GM12878 (cell line): Measurements from ENCODE around the gene SERINC5. TPM values are rescaled to one million over a fixed set of nuclear protein-coding genes. Genes with fewer than 3 reads are reported as not detected.

Experiments
- ATAC-seq: fragments of 200-7000 bp; cut with Tn5 transposase; 3 replicates; pipeline ENCODE4 v1.9.1; 2020; ENCODE audit warnings: mild to moderate bottlenecking, moderate library complexity
- BruUV-seq: library from RNA; stranded (reverse); fragments of 400-500 nt; replicated peaks from 2 replicates; lab custom pipeline; 2021; lab: Mats Ljungman, UMichigan
- CTCF ChIA-PET: fragments of 300-600 bp; sonication (Branson Sonifier 250); formaldehyde crosslinking; extraction: SDS; loops from one replicate; lab custom pipeline; 2021; ENCODE audit warnings: inconsistent platforms; lab: Yijun Ruan, JAX
- POLR2A ChIA-PET: fragments of 350-600 bp; formaldehyde crosslinking; extraction: SDS; loops from one replicate; lab custom pipeline; 2021; ENCODE audit warnings: inconsistent platforms; lab: Charles Lee
- RAD21 ChIA-PET: fragments of 300-600 bp; sonication (Branson Sonifier 250); formaldehyde crosslinking; loops from one replicate; lab custom pipeline; 2023; ENCODE audit warnings: antibody characterized with exemption; ENCODE audit not compliant: unreplicated experiment; lab: Charles Lee
- SMC1A ChIA-PET: fragments of 300-600 bp; sonication (Branson Sonifier 250); formaldehyde crosslinking; loops from one replicate; lab custom pipeline; 2023; ENCODE audit not compliant: unreplicated experiment, uncharacterized antibody; lab: Charles Lee
- DNase-seq: peaks from one replicate; pipeline ENCODE4 v3.0.0-alpha.2; 2011; ENCODE audit warnings: low read depth, low spot score
- FAIRE-seq: peaks from 3 replicates; lab custom pipeline; 2011; peaks lifted over from hg19 to GRCh38; lab: Jason Lieb, UNC
- H2AFZ ChIP-seq: 2 replicates; pipeline ENCODE4 v1.6.0; 2011; ENCODE audit warnings: low read depth, low read length, control low read depth; ENCODE audit not compliant: control insufficient read depth
- H3K27ac ChIP-seq: 2 replicates; pipeline ENCODE4 v1.5.1; 2011; ENCODE audit warnings: control low read depth; ENCODE audit not compliant: control insufficient read depth, insufficient read depth
- H3K27me3 ChIP-seq, 2 experiments: replicated peaks in 1 of 2; 2 replicates each; pipeline versions ENCODE4 v1.6.0 to v1.6.1; 2011; ENCODE audit warnings: low read length in 1 of 2; ENCODE audit not compliant: control insufficient read depth in 2 of 2, insufficient read depth in 2 of 2
- H3K36me3 ChIP-seq, 2 experiments: 2 replicates each; pipeline ENCODE4 v1.5.1; 2011; ENCODE audit warnings: low read length in 1 of 2; ENCODE audit not compliant: control insufficient read depth in 2 of 2, insufficient read depth in 2 of 2
- H3K4me1 ChIP-seq: 2 replicates; pipeline ENCODE4 v1.6.1; 2011; ENCODE audit warnings: mild to moderate bottlenecking, low read length, moderate library complexity, mixed read lengths; ENCODE audit not compliant: control insufficient read depth, insufficient read depth
- H3K4me2 ChIP-seq: 2 replicates; pipeline ENCODE4 v1.6.0; 2011; ENCODE audit warnings: control low read depth; ENCODE audit not compliant: control insufficient read depth, insufficient read depth
- H3K4me3 ChIP-seq: fragments of 200-600 bp; sonication (generic); 2 replicates; pipeline ENCODE4 v1.5.1; 2016
- H3K79me2 ChIP-seq: 2 replicates; pipeline ENCODE4 v1.6.0; 2011; ENCODE audit warnings: low read length; ENCODE audit not compliant: control insufficient read depth, insufficient read depth
- H3K9ac ChIP-seq: 2 replicates; pipeline ENCODE4 v1.8.0; 2011; ENCODE audit warnings: low read length, control low read depth, mixed read lengths; ENCODE audit not compliant: control insufficient read depth, insufficient read depth
- H3K9me3 ChIP-seq: replicated peaks from 3 replicates; pipeline ENCODE4 v1.5.1; 2011; ENCODE audit warnings: mild to moderate bottlenecking, low read length; ENCODE audit not compliant: control insufficient read depth, insufficient read depth
- H4K20me1 ChIP-seq: 2 replicates; pipeline ENCODE4 v1.6.0; 2011; ENCODE audit not compliant: control insufficient read depth, insufficient read depth
- ATF3 ChIP-seq: IDR thresholded peaks from 2 replicates; pipeline ENCODE4 v1.6.1; 2011; ENCODE audit warnings: low read depth, mild to moderate bottlenecking, low read length, moderate library complexity, borderline replicate concordance; ENCODE audit errors: extremely low read depth
- KDM1A ChIP-seq: fragments of 200-600 bp; sonication (generic); IDR thresholded peaks from 2 replicates; pipeline ENCODE4 v1.6.1; 2016; ENCODE audit warnings: borderline replicate concordance
- POU2F2 ChIP-seq: IDR thresholded peaks from 3 replicates; pipeline ENCODE4 v1.6.1; 2011; ENCODE audit warnings: low read depth, mild to moderate bottlenecking, low read length, borderline replicate concordance
- PRDM15 ChIP-seq: fragments of 450-650 bp; formaldehyde crosslinking; IDR thresholded peaks from 2 replicates; pipeline ENCODE4 v1.4.0; 2020; ENCODE audit warnings: mild to moderate bottlenecking, moderate library complexity
- SMAD1 ChIP-seq: fragments of 450-650 bp; IDR thresholded peaks from 2 replicates; pipeline ENCODE4 v1.6.1; 2018; ENCODE audit warnings: mild to moderate bottlenecking, low read depth; ENCODE audit not compliant: partially characterized antibody
- SMC3 ChIP-seq: IDR thresholded peaks from 2 replicates; pipeline ENCODE4 v1.6.1; 2011; ENCODE audit warnings: low read length, improper control_type of control experiment, borderline replicate concordance
- STAT3 ChIP-seq: IDR thresholded peaks from 2 replicates; pipeline ENCODE4 v1.6.1; 2011; ENCODE audit warnings: low read depth, low read length, improper control_type of control experiment
- WGBS: methylation state at CpG from one replicate; pipeline ENCODE4 v1.1.6; 2016; ENCODE audit warnings: low lambda C conversion rate; ENCODE audit not compliant: insufficient replicate concordance, insufficient coverage; ENCODE audit errors: missing lambda C conversion rate; 5-methylcytosine and 5-hydroxymethylcytosine counted together
- in situ Hi-C: fragments of 300-500 bp; cut with MboI; formaldehyde crosslinking; loops from 9 replicates; pipeline ENCODE4 v1.14.3; 2018; ENCODE audit warnings: mixed read lengths
- intact Hi-C: fragments of 100-400 bp; cut with micrococcal nuclease; formaldehyde crosslinking; loops from one replicate; pipeline ENCODE4 v1.14.2; 2022; ENCODE audit not compliant: unreplicated experiment
- polyA plus RNA-seq, 11 experiments: library from polyadenylated mRNA; depleted of rRNA in 4 of 11; unstranded in 6 of 11; stranded (reverse) in 5 of 11; fragments of >200 nt; fragmentation: Nextera tagmentation in 4 of 11; fragmentation: Illumina TruSeq in 1 of 11; extraction: Ambion mirVana in 4 of 11; extraction: Trizol in 1 of 11; gene quantifications; 1 replicate in 1 of 11; 2 replicates in 10 of 11; pipeline versions ENCODE4 v1.2.1 to v1.2.3, GENCODE V29; 2011 to 2016; ENCODE audit warnings: inconsistent platforms in 2 of 11, missing spikeins in 2 of 11, low read depth in 1 of 11
- total RNA-seq, 4 experiments: library from RNA; depleted of rRNA in 3 of 4; stranded (reverse); fragments of >200 nt in 3 of 4; fragmentation: Illumina TruSeq in 1 of 4; extraction: Trizol in 1 of 4; gene quantifications; 2 replicates each; pipeline versions ENCODE4 v1.2.1 to v1.2.3, GENCODE V29; 2013 to 2021

The SERINC5 gene
- total and polyA plus RNA-seq, 10 of the 15 experiments (the other 5 are each of a cell fraction or from before 2014, with no cell fraction given): 0.66 to 7.0 (median 2.8) TPM

- CTCF ChIA-PET: interaction anchor here (0.6 to 12.7 kb wide), 8 partner anchors 9 to 1097 kb away, joined by 3 to 230 read pairs (median 4); no protein-coding TSS in a partner anchor
- Histone ChIP-seq H4K20me1 (no peaks in the 10 kb centered on the region), H3K4me1 (no peaks in the 10 kb centered on the region), H3K27me3 (no peaks in the 10 kb centered on the region), H3K9me3 (no peaks in the 10 kb centered on the region), H3K4me2 (no peak overlapping the region), H2AFZ (no peak overlapping the region), H3K79me2 (no peaks in the 10 kb centered on the region), H3K4me3 (no peak overlapping the region), H3K9ac (no peak overlapping the region), H3K36me3 (no peaks in the 10 kb centered on the region), H3K27ac (no peak overlapping the region)
- ATAC-seq (no peak), FAIRE-seq (no peak), DNase-seq (no peak)
- POLR2A ChIA-PET: interaction anchor here (1.2 kb wide), 1 partner anchor 162 kb away, joined by 3 read pairs; no protein-coding TSS in a partner anchor
- SMC1A ChIA-PET: interaction anchor here (0.9 to 6.0 kb wide), 10 partner anchors 13 to 222 kb away, joined by 3 to 146 read pairs (median 4); no protein-coding TSS in a partner anchor
- RAD21 ChIA-PET: interaction anchor here (0.6 to 9.8 kb wide), 7 partner anchors 16 to 214 kb away, joined by 3 to 205 read pairs (median 3); no protein-coding TSS in a partner anchor
- WGBS: 81% methylated on average over 5 of the region's 5 CpGs
- TF ChIP-seq POU2F2: no peak
- no peak for TF ChIP-seq SMAD1
- no peak for TF ChIP-seq STAT3
- no peak for TF ChIP-seq PRDM15
- TF ChIP-seq KDM1A: no peak
- no peak for TF ChIP-seq SMC3
- no peak for TF ChIP-seq ATF3
- in situ Hi-C loops: loop anchor here (5.0 kb wide), 2 partner anchors 203 to 578 kb away; no protein-coding TSS in a partner anchor
- no TSS peak for BruUV-seq
- intact Hi-C loops: loop anchor here (5.0 to 10.0 kb wide), 4 partner anchors 33 to 578 kb away; partner anchors contain the start of genes FAM151B and SERINC5
Observed at GRCh38 chr5:80094236-80094738, 161.6 kb downstream of the SERINC5 start.
